ENCODE data around the gene CLCA1.

The CLCA1 gene

GRCh38 chr1:86504895-86505563, 36.3 kb downstream of the CLCA1 start:
- no peak for DNase-seq

- DNase-seq: no peak
Observed at GRCh38 chr1:86505564-86505902, 36.8 kb downstream of the CLCA1 start.

GRCh38 chr1:86507935-86508582, 39.3 kb downstream of the CLCA1 start:
- peak; percentile 4 for DNase-seq

DNA sequence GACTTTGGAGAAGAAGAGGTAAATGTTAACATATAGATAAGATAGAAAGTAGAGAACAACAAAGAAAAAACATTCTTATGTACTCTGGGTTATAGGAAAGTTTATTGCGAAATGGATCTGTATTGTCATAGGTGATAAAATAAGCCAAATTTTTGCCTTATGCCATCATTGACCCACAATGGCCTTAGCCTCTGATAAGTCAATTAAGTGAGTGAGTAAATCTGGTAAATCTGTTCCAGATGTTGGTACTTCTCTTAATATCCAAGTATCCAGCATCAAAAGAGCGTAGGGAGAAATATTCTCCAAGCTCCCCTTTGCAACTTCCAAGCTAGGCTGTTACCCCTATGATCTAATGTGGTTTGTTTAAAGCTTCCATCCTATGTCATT, 39.8 kb downstream of the CLCA1 start:
- DNase-seq: no peak

DNA sequence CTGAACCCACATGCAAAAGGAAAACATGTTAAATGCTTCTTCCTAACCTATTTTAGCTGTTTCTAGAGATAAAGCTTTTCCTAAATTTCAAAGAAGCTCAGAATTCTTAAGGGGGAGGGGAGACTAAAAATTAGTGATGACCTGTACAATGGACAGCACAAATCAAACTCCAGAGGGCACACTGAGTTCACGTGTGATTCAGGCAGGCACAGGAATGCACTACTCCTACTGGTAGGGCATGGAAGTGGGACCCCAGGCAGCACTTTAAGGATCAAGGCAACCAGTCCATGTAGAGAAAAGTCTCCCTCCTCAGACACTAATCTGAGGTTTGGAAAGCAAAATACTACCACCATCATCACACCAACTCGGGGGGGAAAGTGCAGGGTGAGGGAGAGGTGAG, 46.9 kb downstream of the CLCA1 start:
- DNase-seq: no peak

- DNase-seq: no peak
Observed at GRCh38 chr1:86516335-86516734, 47.6 kb downstream of the CLCA1 start.

DNA sequence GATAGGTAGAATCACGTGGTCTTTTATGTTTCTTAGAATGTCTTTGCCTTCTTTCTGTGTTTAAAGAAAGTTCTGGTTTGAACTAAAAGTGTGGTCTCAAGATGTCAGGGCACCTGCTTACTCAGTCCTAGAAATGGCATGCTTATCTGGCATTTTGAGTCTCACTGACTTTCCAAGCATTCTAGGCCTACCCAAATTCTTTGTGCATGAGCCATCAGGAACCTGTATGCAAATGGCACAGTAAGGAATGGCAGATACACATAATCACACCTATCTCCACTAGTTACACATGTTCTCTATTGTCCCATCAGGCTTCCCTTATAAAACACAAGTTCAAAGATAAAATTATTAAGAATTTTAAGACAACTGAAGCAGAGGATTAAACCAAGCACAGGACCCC, 48.6 kb downstream of the CLCA1 start:
- no peak for DNase-seq

DNA sequence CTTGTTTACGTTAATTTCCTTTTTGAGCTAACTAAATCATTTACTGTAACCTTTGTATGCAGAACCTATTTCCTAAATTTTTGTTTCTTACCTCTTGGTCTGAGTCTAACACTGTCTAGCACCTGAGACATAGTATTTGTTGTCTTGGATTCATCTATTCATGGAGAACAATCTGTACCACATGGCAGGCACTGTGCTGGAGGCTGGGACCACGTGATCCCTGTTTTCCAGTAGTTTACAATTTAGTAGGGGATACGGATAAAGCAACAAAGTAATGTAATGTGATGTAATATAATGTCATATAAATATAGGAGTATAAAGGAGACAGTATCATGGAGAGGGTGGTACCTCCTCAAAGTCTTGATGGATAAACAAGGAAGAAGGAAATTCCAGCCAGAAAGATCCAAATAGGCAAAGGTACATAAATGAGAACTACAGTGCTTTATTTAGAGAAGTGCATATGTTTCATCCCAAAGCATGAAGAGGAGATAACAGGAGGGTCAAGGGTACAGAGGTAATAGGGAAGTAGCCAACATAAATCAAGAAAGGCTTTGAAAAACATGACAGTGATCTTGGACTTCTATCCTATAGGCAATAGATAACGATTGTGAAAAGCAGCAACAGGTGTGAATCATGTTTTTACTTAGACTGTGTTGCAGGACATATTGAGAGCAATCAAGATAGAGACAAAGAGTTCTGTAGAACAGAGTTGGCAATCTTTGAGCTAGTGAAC, 52.2 kb downstream of the CLCA1 start:
- no peak for DNase-seq

DNA sequence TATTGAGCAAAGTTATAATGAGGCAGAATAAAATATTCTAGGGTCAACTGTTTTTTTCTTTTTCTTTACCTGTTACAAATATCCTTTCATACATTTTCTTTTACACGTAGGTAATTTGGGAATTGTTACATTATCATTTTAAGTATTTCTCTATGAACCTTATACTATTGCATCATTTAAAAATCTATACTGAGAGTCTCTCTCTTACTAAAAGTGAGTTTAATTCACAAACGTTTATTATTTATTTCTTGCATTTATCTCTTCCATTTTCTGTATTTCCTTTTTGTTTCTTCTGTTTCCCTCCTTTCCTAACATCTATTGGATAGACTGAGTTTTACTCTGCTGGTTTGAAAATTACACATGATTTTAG, 52.8 kb downstream of the CLCA1 start:
- DNase-seq: no peak

GRCh38 chr1:86522240-86522639, 53.5 kb downstream of the CLCA1 start:
- DNase-seq: no peak

DNA sequence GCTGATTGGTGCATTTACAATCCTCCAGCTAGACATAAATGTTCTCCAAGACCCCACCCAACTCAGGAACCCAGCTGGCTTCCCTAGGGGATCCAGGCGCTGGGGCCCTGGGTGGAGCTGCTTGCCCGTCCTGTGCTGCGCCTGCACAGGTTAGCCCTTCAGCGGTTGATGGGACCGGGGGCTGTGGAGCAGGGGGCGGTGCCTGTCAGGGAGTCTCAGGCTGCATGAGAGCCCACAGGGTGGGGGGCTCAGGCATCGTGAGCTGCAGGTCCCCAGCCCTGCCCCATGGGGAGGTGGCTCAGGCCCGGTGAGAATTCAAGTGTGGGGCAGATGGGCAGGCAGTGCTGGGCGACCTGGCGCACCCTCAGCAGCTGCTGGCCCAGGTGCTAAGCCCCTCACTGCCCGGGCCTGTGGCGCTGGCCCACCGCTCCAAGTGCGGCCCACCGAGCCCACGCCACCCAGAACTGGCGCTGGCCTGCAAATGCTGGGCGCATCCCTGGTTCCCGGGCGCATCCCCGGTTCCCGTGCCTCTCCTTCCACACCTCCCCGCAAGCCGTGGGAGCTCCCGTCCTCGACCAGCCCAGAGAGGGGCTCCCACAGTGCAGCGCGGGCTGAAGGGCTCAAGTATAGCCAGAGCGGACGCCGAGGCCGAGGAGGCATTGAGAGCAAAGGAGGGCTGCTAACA, 55.1 kb downstream of the CLCA1 start:
- no peak for DNase-seq

DNA sequence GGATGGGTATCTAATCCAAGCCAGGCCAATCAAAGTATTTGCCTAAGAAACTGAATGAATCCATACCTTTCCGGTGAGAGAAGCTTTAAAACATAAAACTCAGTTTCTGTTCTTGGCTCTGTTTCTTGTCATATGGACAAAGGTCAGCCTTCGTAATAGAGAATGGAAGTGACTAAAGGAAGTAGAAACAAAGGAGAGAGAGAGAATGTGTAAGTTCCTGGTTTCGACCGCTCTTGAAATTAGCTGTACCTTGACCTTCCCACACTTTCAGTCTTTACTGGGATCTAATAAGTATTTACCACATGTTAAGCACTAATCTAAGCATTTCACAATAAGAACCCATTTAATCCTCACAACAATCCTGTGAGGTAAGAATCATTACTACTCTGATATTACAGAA, 58.6 kb downstream of the CLCA1 start:
- DNase-seq: no peak

DNA sequence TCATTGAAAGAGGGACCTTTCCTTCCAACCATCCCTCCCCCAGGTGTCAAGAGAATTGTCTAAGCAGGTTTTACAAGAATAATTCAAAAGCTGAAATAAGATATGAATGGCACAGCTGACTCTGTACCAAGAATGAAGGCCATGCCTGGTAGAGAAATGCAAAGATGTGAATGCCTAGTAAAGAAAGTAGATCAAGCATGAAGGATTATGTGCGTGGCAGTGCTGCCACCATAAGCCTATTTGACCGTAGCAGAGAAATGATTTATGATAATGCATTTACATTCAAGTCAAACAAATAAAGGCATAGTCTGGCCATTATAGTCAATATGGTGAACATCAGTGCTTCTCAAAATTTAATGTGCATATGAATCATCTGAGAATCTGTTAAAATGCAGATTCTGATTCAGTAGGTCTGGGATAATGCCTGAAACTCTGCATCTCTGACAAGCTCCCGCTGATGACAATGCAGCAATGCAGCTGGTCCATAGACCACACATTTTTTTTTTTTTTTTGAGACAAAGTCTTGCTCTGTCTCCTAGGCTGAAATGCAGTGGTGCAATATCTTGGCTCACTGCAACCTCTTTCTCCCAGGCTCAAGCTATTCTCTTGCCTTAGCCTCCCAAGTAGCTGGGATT, 61.6 kb downstream of the CLCA1 start:
- no peak for DNase-seq

DNA sequence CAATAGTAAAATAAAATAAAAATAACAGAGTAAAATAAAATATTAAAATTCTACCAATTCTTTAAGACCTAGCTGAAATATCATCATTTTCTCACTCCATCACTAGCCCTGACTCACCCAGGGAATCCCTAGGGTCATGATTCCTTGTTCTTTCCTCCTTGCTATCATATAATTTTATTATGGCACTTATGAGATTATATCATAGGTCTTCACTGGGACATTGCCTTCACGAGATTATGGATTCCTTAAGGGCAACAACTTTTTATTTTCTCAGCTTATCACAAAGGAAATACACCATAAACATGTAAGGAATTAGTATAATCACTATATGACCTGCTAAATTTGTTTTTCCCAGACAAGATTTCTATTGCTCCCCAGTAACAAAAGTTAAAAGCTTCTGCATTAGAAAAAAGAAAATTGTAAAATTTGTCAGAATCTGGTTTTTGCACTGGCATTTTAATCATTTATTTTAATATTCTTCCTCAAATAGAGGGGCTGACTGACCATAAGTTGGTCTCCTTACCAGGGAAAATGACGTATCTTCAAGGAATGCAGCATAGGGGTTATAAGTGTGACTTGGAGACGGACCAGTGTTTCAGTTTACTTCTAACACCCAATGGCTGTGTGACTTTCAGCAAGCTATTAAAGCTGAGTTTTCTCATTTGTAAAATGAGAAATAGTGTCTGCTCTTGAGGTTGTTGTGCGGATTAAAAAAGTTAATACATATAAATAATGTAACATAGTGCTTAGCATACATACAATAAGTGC, 69.4 kb downstream of the CLCA1 start:
- no peak for DNase-seq

GRCh38 chr1:86538775-86539174, 70.0 kb downstream of the CLCA1 start:
- no peak for DNase-seq

DNA sequence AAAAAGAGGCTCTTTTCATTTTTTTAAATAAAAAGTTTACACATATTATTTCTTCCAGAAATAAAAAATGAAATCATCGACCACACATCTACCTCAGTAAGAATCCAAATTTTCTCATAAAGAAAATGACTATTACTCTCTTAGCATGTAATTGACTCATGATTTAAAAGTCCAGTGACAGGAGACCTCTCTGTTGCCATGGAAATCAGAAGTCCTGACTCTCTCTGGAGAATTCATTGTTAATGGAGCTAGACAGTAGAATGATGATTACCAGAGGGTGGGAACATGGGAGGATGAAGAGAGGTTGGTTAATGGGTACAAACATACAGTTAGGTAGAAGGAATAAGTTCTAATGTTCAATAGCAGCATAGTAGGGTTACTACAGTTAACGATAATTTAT, 73.1 kb downstream of the CLCA1 start:
- DNase-seq: no peak

DNA sequence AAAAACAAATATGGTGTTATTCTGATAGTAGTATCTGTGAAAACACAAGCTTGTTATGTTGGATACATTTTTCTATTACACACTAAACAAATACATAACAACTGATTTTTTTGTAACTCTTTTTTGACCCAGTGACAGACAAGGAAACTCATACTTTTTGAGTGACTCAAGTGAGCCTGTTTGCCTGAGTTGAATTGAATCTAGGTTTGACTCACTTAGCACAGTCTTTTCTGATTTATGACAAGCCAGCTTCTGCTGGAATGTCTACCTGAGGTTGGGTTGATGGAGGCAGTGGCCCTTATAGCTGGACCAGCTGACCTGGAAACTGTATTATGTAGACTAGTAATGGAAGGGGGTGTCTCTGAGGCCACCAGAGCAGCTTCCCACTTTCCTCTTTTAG, 73.9 kb downstream of the CLCA1 start:
- no peak for DNase-seq

GRCh38 chr1:86546787-86547221, 78.1 kb downstream of the CLCA1 start, which contains the start of gene CLCA4:
Gene CLCA4, plus strand, starts transcription at chr1:86547078. Its CDS starts 42 bp downstream, at chr1:86547120.
- DNase-seq: no peak

GRCh38 chr1:86548839-86549238, 80.1 kb downstream of the CLCA1 start:
- no peak for DNase-seq

Data from NCI-H146 (cell line).